ENCODE results near the gene BNIPL. TPM values are rescaled to one million over a fixed set of nuclear protein-coding genes. Genes with fewer than 3 reads are reported as not detected.

Gene BNIPL
- total and polyA plus RNA-seq, 2 of the 8 experiments (the other 6 are each of a cell fraction or from before 2014, with no cell fraction given), result 2.4 to 3.3 TPM

DNA sequence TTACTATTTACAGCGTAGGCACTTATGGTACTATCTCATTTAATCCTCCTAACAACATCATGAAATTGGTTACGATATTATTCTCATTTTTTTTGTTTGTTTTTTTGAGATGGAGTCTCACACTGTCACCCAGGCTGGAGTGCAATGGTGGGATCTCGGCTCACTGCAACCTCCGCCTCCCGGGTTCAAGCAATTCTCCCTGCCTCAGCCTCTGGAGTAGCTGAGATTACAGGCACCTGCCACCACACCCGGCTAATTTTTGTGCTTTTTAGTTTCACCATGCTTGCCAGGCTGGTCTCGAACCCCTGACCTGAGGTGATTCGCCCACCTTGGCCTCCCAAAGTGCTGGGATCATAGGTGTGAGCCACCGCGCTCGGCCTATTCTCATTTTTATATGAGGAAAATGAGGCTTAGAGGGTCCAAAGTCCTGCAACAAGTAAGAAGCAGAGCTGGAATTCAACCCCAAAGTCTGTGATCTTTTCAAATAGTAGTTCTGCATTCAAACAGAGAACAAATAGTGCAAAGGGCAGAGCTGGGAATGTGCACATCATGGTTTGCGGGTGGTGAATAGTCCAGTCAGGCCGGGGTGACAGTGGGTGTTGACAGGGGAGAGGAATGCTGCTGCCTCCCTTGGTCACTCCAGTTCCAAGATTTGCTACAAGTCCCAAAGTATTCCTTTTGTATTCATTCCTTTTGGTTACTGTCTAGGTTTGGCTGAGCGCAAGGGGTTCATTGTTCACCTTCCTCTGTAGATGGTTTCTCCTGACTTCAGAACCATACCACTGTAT, 23.5 kb upstream of the BNIPL start:
- Histone ChIP-seq H3K4me2 (ENCODE audit: insufficient read depth in 1 of 2, low read depth in 2 of 2, low read length in 2 of 2) (no peak overlapping the region), H4K5ac (ENCODE audit: insufficient read length, low read depth, low read length) (no peak overlapping the region), H2BK15ac (ENCODE audit: low read length) (no peak overlapping the region), H3K4ac (replicated peaks; ENCODE audit: insufficient read length, low read depth, low read length) (no peak overlapping the region), H3K56ac (replicated peaks; ENCODE audit: insufficient read length, low read depth, low read length) (no peak overlapping the region), H3K4me1 (replicated peaks in 1 of 4; ENCODE audit: control insufficient read depth in 3 of 4, insufficient read depth in 4 of 4, low read length in 3 of 4) (peaks cover 2 to 5% (median 3%) of the 10 kb centered on the region in 4 experiments; a peak in 4 of 7 replicates), H4K20me1 (replicated peaks in 1 of 2; ENCODE audit: control insufficient read depth in 1 of 2, insufficient read depth in 2 of 2, low read length in 2 of 2) (no peaks in the 10 kb centered on the region), H3K23ac (ENCODE audit: insufficient read length) (no peak overlapping the region), H3K23me2 (ENCODE audit: low read depth, low read length) (peaks cover 3% of the 10 kb centered on the region), H3K79me2 (ENCODE audit: control insufficient read depth in 1 of 2, insufficient read depth in 2 of 2, low read length in 2 of 2) (peaks cover 0 to 5% of the 10 kb centered on the region in 2 experiments; a peak in 2 of 4 replicates), H3K27me3 (replicated peaks in 1 of 4; ENCODE audit: control insufficient read depth in 3 of 4, extremely low read depth in 1 of 4, insufficient read depth in 3 of 4, low read length in 3 of 4) (no peaks in the 10 kb centered on the region), H3K14ac (ENCODE audit: insufficient read length) (no peak overlapping the region), H4K91ac (replicated peaks; ENCODE audit: insufficient read length, low read length) (no peak overlapping the region), H3K79me1 (ENCODE audit: low read depth, low read length) (no peaks in the 10 kb centered on the region), H3K27ac (ENCODE audit: low read depth, low read length) (no peak overlapping the region), H2AFZ (ENCODE audit: low read length) (no peak overlapping the region), H3K18ac (ENCODE audit: extremely low read depth, low read length) (no peak overlapping the region), H2BK120ac (replicated peaks; ENCODE audit: low read depth, low read length) (no peak overlapping the region), H2BK5ac (ENCODE audit: low read depth, low read length) (no peak overlapping the region), H3K9ac (replicated peaks in 1 of 4; ENCODE audit: extremely low read depth in 1 of 4, low read depth in 3 of 4, low read length in 3 of 4) (no peak overlapping the region), H2BK12ac (ENCODE audit: low read depth, low read length) (no peak overlapping the region), H4K8ac (ENCODE audit: extremely low read depth, insufficient read depth, low read length) (no peak overlapping the region), H2AK5ac (ENCODE audit: low read depth, low read length) (no peak overlapping the region), H3K36me3 (ENCODE audit: control insufficient read depth in 2 of 4, insufficient read depth in 4 of 4, low read length in 3 of 4) (no peaks in the 10 kb centered on the region), H3K4me3 (ENCODE audit: extremely low read depth in 1 of 4, insufficient read depth in 2 of 4, low read depth in 3 of 4, low read length in 4 of 4) (no peak overlapping the region), H3K9me3 (ENCODE audit: insufficient read depth in 2 of 2, low read depth in 1 of 2, low read length in 1 of 2) (no peaks in the 10 kb centered on the region), H2BK20ac (ENCODE audit: low read length) (no peak overlapping the region)
- DNase-seq (ENCODE audit: low read depth in 1 of 2, low spot score in 2 of 2) (no peak), FAIRE-seq (no peak)
- TF ChIP-seq HDAC2 (IDR thresholded peaks at IDR 0.05; ENCODE audit: borderline replicate concordance in 1 of 2, low read depth in 2 of 2, low read length in 2 of 2), result no peak
- no peak for TF ChIP-seq HDAC6 (IDR thresholded peaks at IDR 0.05; ENCODE audit: low read depth, low read length)
- TF ChIP-seq JUND (IDR thresholded peaks at IDR 0.05; ENCODE audit: low read length), result no peak
- TF ChIP-seq, protein P1, sequence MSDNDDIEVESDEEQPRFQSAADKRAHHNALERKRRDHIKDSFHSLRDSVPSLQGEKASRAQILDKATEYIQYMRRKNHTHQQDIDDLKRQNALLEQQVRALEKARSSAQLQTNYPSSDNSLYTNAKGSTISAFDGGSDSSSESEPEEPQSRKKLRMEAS (IDR thresholded peaks at IDR 0.05), result no peak
- TF ChIP-seq, protein P2, sequence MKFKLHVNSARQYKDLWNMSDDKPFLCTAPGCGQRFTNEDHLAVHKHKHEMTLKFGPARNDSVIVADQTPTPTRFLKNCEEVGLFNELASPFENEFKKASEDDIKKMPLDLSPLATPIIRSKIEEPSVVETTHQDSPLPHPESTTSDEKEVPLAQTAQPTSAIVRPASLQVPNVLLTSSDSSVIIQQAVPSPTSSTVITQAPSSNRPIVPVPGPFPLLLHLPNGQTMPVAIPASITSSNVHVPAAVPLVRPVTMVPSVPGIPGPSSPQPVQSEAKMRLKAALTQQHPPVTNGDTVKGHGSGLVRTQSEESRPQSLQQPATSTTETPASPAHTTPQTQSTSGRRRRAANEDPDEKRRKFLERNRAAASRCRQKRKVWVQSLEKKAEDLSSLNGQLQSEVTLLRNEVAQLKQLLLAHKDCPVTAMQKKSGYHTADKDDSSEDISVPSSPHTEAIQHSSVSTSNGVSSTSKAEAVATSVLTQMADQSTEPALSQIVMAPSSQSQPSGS (IDR thresholded peaks at IDR 0.05; ENCODE audit: low read length), result no peak
- TF ChIP-seq KDM1A (IDR thresholded peaks at IDR 0.05; ENCODE audit: borderline replicate concordance, low read length), result no peak
- POLR2A ChIA-PET (ENCODE audit: partially characterized antibody), result interaction anchor here (0.6 to 1.3 kb wide), 4 partner anchors 25 to 450 kb away, joined by 3 to 4 read pairs (median 3); no protein-coding TSS in a partner anchor
- CTCF ChIA-PET (ENCODE audit: partially characterized antibody), result interaction anchor here (0.7 to 2.0 kb wide), 4 partner anchors 12 to 24 kb away, joined by 3 to 8 read pairs (median 5); partner anchors contain the start of gene BNIPL
- 91% methylated on average over 14 of the region's 14 CpGs; no CpG with 5 or more reads in 1 of the 2 experiments for WGBS, 2 experiments (ENCODE audit: extremely low coverage in 1 of 2, insufficient coverage in 1 of 2, insufficient read length in 1 of 2, insufficient replicate concordance in 2 of 2, low coverage in 1 of 2, low lambda C conversion rate in 2 of 2, missing lambda C conversion rate in 1 of 2)

All from H1 (cell line).